NCI-H2107 treated with DMSO at 0.1 percent for 48 hours (cell line): Measurements from ENCODE around the gene LRRC15.

Experiments used
- DNase-seq: peaks from one replicate; lab custom pipeline; 2025; ENCODE audit not compliant: unreplicated experiment; lab: John Stamatoyannopoulos, UW

LRRC15 gene

DNA sequence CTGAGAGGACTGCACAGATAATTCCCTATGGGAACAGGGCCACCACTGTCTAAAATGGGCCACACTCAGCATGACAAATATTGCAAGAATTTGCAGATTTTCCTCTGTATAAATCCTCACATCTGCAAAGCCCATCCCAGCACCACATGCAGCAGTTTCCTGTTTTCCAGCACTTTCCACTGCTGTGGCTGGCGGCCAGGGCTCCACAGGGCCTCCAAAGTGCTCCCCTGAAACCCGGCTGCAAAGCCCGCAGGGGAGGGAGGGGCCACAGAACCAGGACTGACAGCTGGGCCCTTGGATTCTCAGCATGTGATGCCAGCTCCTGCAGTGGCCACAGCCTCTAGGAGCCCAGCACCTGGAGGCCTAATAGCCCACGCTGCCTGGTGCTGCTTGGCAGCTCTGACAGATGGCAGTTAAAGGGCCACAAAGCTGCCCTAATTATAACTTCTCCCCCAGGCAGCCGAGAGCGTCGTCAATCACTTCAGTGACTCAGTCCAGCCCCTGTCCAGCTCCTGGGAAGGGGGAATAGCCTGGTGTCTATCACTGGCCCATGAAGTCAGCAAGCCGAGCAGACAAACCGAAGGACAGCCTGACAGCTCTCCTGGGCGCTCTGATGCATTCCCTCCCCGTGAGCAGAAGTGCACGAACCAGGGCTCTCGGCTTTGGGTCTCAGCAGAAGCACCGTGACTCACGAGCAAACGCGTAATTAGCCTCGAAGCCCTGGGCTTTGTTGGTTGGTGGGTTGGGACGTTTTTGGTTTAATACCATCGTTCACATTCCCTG, 4.7 kb downstream of the LRRC15 start:
- peak; percentile 81 for DNase-seq

DNA sequence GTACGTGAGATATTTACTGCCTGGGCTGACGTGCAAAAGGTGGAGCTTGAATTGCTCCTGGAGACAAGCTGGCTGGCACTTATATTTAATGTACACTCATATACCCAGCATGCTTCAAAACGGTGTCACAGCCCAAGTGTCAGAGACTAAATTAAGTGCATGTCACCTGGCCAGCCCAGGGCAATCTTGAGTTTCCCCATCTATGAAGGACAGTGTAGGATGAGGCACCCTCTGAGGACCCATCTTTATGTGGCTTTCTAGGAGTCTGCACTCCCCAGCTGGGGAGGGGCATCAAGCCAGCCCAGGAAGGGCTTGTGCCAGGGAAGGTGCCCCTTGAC, 5.3 kb downstream of the LRRC15 start:
- DNase-seq = no peak

DNA sequence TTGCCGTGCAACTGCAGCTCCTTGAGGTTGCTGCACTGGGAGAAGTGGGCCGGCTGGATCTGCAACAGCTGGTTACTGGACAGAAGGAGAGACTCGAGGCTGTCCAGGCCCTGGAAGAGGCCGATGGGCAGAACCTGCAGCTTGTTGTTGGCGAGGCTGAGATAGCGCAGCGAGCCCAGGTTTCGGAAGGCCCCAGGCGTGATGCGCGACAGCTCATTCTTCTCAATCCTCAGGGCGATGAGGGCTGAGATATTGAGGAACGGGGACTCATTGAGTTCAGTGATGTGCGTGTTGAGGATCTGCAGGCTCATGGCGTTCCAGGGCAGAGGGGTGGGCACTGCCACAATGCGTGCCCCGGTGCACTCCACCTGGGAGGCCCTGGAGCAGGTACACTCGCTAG, 9.0 kb downstream of the LRRC15 start:
- no peak for DNase-seq

DNA sequence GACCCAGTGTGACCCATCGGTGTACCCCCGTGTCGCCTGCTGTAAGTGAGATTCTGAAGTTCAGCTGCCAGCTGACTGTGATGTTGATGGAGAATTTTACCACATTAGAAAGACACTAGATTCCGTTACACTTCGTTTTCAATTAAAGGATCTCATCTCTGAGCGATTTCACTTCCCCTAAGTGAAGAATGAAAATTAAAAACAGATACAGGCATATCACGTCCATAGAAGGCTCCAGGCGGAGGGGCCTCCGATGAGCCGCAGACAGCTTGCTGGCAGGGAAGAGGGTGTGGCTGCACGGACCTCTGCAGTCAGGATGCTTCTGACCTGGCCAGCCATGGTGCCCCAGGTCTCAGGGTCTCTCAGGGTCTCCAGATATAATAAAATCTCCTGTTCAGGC, 11.9 kb downstream of the LRRC15 start:
- DNase-seq = no peak

DNA sequence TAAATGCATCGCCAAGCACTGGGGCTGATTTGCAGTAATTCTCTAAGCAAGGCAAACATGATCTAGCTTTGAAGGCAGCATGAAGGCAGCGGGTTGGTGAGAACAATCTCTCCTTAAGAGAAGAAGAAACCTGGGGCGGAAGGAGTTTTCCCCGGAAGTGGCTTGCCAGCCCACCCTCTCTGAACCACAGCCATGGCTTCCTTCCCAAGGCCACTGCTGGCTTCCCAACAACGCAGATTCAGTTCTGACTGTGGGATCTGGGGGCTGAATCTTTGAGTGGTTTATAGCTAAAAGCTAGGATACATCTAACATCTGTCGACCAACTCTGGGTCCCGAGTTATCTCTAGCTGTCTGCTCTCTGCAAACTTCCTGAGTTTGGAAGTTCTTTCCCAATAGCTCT, 14.2 kb downstream of the LRRC15 start:
- no peak for DNase-seq

DNA sequence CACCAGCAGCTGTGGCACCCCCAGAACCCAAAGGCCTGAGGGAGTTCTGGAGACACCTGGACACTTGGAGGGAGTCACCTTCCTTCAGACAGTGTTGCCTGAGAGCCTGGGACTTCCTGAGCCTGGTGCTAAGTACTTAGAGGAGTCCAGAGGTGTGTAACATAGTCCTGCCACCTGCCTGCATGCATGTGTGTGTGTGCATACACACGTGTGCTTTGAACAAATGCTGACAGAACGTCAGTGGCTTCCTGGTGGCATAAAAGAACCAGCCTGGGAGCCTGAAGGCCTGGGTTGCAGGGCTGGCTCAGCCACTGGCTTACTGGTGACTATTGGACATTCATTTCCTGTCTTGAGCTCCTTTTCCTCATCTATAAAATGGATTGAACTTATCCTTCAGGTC, 15.2 kb downstream of the LRRC15 start:
- DNase-seq = no peak

DNA sequence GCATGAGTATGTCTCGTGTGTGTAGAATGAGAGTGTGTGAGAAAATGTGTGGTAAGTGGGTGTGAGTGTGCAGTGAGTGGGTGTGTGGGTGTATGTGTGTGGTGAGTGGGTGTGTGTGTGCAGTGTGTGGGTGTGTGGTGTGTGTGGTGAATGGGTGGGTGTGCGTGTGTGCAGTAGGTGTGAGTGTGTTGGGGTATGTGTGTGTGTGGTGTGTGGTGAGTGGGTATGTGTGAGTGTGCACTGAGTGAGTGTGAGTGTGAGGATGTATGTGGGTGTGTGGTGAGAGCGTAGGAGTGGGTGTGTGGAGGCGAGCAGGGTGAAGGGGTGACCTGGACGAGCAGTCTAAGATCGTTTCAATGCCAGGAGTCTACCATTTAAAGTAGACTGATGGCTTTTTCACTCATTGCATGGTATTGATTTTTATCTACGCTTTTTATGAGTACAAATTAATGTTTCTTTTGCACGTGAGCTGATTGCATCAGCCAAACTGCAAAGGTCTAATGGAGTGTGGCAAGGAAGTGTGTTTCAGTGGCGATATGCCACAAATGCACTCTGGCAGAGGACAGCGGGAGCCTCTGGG, 16.8 kb downstream of the LRRC15 start:
- peak; percentile 35 for DNase-seq

DNA sequence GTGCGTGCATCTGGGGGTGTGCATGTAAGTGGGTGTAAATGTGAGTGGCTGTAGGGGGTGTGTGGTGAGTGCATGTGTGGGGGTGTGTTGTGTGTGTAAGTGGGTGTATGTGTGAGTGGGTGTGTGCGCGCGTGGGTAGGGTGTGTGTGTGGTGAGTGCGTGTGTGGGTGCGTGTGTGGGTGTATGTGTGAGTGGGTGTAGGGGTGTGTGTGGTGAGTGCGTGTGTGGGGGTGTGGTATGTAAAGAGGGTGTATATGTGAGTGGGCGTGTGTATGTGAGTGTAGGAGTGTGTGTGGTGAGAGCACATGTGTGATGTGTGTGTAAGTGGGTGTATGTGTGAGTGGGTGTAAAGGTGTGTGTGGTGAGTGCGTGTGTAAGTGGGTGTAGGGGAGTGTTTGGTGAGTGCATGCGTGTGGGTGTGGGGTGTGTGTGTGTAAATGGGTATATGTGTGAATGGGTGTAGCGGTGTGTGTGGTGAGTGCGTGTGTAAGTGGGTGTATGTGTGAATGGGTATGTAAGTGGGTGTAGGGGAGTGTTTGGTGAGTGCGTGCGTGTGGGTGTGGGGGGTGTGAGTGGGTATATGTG, 17.5 kb downstream of the LRRC15 start:
- no peak for DNase-seq

DNA sequence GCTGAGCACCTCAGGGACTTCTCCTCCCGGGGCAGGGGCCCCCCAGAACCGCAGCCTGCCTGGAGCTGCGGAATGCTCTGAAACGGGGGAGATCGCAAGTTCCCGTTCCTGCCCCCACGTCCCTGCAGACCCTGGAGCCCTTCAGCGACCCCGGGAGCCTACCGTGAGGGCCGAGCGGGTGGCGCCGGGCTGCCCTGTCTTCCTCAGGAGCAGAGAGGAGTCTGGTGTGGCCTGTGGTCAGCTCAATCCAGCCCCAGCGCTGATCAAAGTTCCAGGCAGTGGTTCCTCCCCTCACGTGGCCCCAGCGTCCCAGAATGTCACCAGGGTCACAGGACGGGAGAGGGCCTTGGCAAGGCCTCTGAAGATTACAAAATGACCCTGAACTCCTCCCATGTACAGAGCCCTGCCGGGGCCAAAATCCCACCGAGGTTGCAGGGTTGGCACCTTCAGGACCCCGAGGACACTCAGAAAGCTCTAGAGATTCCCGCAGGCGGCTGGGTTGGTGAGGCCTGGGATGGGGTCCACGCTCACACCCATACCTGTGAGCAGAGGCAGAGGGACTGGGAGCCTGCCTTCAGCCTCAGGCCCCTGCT, 18.4 kb downstream of the LRRC15 start, which contains the start of gene CPN2:
TSS of gene CPN2 (minus strand) at position 249 of the 593 bp plus-strand sequence. CDS start 8,626 bp downstream, outside the sequence.
- no peak for DNase-seq

DNA sequence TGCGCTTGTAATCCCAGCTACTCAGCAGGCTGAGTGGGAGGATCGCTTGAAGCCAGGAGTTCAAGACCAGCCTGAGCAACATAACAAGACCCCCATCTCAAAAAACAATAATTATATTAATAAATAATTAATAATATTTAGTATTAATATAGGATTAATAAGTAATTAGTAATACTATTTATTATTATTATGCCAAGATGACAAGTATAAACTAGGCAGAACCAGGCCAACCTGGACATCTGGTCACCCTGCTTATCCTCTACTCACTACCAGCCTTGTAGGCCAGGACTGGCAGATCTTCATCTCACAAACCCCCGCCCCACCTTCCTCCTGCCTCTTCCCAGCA, 18.8 kb downstream of the LRRC15 start:
- DNase-seq = no peak

DNA sequence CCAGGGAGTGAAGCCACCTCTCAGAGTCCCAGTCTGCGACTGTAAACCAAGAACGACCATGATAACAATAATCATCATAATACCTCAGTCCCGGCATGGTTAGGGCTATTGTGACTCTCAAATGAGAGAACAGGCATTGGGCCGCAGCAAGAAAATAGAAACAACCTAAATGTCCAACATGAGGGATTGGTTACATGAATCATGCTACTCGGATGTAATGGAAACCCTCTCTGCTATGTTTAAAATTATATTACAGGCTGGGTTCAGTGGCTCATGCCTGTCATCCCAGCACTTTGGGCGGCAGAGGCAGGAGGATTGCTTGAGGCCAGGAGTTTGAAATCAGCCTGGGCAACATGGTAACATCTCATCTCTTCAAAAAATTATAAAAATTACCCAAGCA, 21.2 kb downstream of the LRRC15 start:
- no peak for DNase-seq

DNA sequence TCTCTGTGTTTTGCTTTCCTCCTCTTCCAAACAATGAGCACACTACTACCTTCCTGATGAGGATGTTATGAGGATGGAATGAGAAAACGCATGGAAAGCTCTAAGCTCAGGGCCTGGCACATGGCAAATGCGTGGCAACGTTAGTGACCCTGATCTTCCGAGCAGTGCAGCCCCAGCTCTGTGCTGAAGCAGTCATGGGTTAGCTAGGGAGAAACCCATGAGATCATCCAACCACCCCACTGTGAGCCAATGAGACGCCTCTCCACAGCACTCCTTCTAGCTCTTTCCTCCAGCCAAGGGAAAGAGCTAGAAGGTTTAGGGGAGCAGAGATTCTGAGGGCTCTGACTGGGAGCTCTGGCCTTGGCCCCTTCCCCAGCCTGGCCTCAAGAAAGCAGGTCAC, 22.9 kb downstream of the LRRC15 start:
- no peak for DNase-seq

DNA sequence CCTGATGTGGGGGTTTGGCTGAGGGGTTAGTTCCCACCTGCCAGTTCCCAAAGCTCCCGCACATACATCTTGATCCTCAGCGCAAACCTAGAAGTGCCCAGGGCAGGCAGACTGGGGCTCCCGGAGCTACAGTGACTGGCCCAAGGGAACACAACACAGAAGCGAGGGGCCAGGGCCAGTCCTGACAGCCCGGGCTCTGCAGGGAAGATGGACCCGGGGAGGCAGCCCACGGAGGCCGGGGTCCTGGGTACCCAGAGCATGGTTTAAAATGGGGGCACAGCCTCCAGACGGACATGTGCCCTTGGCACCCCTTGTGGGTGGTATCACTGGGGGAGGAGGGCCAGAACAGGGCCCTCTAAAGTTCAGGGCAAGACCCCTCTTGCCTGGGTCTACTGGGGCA, 23.5 kb downstream of the LRRC15 start:
- no peak for DNase-seq

DNA sequence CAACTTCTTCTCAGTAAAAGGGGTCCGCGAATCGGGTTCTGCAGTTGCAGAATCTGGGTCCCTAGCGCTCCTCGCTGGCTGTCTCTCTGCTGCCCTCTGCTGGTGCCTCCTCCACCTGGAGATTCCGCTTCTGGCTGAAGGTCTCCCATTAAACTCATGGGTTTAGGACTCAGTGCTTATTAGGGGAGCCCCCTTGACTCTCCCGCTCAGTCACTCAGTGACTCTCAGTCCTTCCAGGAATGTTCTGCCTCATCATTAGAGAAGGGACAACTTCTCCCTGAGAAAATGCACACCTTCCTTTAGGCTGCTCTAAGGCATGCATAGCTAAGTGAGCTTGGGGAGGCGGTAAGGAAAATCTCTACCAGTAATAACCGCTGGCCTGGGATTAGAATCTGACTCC, 25.5 kb downstream of the LRRC15 start:
- DNase-seq = peak; percentile 37

DNA sequence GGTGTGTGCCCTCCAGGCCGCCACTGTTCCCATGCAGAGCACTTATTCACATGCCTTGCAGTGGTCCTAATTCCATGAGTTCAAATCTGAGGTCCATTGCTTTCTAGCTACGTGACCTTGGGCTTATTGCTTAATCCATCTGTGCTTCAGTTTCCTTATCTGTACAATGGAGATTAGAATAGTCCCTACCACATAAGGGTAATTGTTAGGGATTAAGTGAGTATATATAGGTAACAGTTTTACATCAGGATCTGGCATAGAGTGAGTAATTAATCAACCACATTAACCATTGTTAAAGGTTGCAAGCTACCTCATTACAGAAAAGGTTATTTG, 26.0 kb downstream of the LRRC15 start:
- DNase-seq = no peak

DNA sequence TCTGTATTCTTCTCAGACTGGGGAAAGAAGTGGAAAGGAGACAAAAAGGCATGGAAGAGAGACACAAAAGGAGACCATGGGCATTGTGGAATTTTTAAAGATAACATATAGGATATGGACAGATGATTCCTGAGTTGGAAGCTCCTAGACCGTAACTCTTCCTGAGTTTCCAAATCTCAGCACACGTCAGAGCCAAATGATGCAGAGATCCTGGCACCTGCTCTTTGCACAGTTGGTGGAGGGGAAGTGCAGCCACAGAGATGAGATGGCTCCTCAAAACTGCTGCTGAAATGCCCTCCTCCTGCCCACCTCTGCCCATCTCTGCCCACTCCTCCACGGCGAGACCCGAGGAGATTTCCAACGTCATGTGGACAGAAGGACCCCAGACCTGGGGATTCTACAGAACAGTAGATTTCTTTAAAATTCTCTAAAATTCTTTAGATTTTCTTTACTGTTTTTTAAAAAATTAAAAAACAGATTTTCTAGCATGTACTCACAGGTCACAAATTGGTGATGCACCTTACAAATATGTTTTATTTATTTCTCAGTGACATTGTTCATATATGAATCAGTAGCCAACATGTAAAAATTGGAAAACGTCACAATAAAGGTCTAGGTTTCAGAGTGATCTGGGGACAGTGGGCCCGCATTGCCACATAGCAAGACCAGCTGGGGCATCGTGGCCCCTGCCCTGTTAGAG, 26.5 kb downstream of the LRRC15 start:
- DNase-seq = no peak

DNA sequence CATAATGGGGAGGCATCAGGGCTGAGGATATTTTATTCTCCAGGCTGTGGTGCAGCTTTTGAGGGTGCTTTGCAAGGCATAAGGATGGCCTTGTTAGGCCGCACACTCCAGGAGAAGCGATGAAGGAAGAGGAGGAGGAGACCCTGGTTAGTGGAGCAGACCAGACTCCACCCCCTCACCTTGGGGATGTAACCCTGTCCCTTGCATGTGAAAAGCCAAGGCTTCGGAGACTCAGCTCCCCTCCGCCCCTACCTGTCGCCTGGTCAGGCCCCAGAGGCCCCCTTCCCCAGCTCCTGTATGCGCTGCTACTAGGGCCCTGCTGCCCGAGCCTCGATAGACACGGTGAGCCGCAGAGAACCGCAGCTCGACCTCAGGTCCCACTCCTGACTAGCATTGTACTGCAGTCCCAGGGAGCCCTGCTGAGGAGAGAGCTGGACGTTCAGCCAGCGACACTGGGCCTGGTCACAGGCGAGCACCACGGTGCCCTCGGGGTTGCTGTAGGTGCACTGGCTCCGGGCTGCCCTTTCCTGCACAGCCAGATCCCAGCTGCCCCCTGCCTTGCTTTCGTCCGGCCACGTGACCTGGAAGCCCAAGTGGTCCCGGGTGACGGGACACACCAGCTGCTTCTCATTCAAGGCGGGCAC, 28.7 kb downstream of the LRRC15 start:
- DNase-seq = no peak

DNA sequence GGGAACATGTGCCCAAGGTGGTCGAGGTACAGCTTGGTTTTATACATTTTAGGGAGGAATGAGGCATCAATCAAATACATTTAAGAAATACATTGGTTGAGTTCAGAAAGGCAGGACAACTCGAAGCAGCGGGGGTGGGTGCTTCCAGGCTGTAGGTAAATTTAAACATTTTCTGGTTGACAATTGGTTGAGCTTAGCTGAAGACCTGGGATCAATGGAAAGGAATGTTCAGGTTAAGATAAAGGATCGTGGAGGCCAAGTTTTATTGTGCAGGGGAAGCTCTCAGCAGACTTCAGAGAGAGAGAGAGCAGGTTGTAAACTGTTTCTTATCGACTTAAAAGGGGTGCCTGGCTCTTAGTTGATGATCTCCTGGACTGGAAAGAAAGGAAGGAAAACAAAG, 29.7 kb downstream of the LRRC15 start:
- DNase-seq = no peak

DNA sequence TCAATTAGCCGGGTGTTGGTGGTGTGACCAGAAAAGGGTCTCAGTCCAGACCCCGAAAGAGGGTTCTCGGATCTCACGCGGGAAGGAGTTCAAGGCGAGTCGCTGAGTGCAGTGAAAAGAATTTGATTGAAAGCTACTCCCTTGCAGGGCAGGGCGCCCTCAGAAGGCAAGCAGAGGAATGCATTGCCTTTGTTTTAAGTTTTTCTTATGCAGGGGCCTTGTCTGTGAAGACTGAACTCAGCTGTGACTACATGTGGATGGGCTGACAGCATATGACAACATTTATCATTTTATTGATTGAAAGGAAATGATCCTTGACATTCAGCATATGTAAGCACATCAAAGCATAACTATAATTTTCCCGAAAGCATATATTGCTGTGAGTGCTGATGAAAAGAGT, 30.2 kb downstream of the LRRC15 start:
- DNase-seq = no peak

DNA sequence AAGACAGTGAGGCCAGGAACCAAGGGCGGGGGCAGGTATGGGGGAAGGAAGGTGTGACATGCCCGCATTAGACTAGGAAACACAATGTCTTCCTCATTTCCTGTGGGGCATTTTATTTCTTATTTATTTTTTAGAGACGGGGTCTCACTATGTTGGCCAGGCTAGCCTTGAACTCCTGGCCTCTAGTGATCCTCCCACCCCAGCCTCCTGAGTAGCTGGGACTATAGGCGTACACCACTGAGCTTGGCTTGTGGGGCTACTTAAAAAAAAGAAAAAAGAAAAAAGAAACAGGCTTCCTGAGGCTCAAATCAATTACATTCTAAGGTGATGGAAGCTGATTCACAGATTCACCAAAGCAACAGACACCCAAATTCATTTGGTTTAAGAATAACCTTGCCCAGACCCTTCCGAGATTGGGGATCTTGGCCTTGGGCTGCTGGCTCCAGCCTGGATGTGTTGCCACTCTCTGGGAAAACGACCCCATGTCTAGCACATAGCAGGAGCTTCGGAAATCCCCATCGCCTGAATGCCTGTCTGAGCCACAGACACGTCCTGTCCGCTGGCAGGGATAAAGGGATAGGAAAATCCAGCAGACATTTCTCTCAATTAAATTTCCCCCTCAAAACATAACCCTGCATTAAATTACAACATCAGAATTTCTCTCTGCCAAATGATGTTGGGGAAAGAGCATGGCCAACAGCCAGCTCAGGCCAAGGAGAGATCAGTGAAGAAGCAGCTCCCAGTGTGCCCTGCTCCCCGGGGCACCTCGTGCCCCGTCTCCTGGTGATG, 31.4 kb downstream of the LRRC15 start:
- DNase-seq = no peak
